ENCODE data around the gene MUL1. TPM values are rescaled to one million over a fixed set of nuclear protein-coding genes. Genes with fewer than 3 reads are reported as not detected.

MUL1 gene
- total and polyA plus RNA-seq, 2 of the 8 experiments (the other 6 are each of a cell fraction or from before 2014, with no cell fraction given) = 16.4 to 20.8 TPM

- no peak for DNase-seq (ENCODE audit: low read depth in 1 of 2, low spot score in 2 of 2)
- CTCF ChIA-PET (ENCODE audit: partially characterized antibody) = interaction anchor here (1.1 to 6.9 kb wide), 14 partner anchors 8 to 535 kb away, joined by 3 to 47 read pairs (median 8); no protein-coding TSS in a partner anchor
- TF ChIP-seq ATF2 (IDR thresholded peaks at IDR 0.05; ENCODE audit: low read length) (no peak), BRCA1 (IDR thresholded peaks at IDR 0.05; ENCODE audit: low read depth, low read length) (no peak), CBX8 (IDR thresholded peaks at IDR 0.05; ENCODE audit: borderline replicate concordance, low read depth, low read length) (no peak), TAF7 (optimal IDR thresholded peaks at IDR 0.05; ENCODE audit: borderline replicate concordance, low read depth, low read length) (no peak), RNF2 (IDR thresholded peaks at IDR 0.05; ENCODE audit: borderline replicate concordance, low read depth, low read length, missing control alignments, poor library complexity, severe bottlenecking) (no peak), TEAD4 (IDR thresholded peaks at IDR 0.05; ENCODE audit: low read depth, low read length) (no peak), SP1 (IDR thresholded peaks at IDR 0.05; ENCODE audit: low read depth, low read length) (no peak), EP300 (IDR thresholded peaks at IDR 0.05; ENCODE audit: borderline replicate concordance in 1 of 2, low read depth in 2 of 2, low read length in 2 of 2) (no peak), TAF1 (IDR thresholded peaks at IDR 0.05; ENCODE audit: low read depth, low read length) (no peak), TBP (IDR thresholded peaks at IDR 0.05; ENCODE audit: low read depth, low read length) (no peak), PHF8 (conservative IDR thresholded peaks at IDR 0.05; ENCODE audit: low read depth, low read length) (no peak), EZH2 (IDR thresholded peaks at IDR 0.05; ENCODE audit: low read depth, low read length, severe bottlenecking) (no peak)
Observed at GRCh38 chr1:20491866-20492265, 16.1 kb downstream of the MUL1 start.

More at GRCh38 chr1:20491866-20492265, 16.1 kb downstream of the MUL1 start:
- H3K18ac ChIP-seq (ENCODE audit: extremely low read depth, low read length) = no peak overlapping the region
- H3K4me2 ChIP-seq (ENCODE audit: insufficient read depth in 1 of 2, low read depth in 2 of 2, low read length in 2 of 2) = no peak overlapping the region
- H3K27ac ChIP-seq (ENCODE audit: low read depth, low read length) = no peak overlapping the region
- H4K8ac ChIP-seq (ENCODE audit: extremely low read depth, insufficient read depth, low read length) = no peak overlapping the region
- POLR2A ChIA-PET (ENCODE audit: partially characterized antibody) = interaction anchor here (1.2 kb wide), 1 partner anchor 11 kb away, joined by 4 read pairs; no protein-coding TSS in a partner anchor
- no peaks in the 10 kb centered on the region for H4K20me1 ChIP-seq (replicated peaks in 1 of 2; ENCODE audit: control insufficient read depth in 1 of 2, insufficient read depth in 2 of 2, low read length in 2 of 2)
- H3K4ac ChIP-seq (replicated peaks; ENCODE audit: insufficient read length, low read depth, low read length) = no peak overlapping the region
- no peak overlapping the region for H4K5ac ChIP-seq (ENCODE audit: insufficient read length, low read depth, low read length)
- H3K79me2 ChIP-seq (ENCODE audit: control insufficient read depth in 1 of 2, insufficient read depth in 2 of 2, low read length in 2 of 2) = no peaks in the 10 kb centered on the region
- H3K9ac ChIP-seq (replicated peaks in 1 of 4; ENCODE audit: extremely low read depth in 1 of 4, low read depth in 3 of 4, low read length in 3 of 4) = no peak overlapping the region
- H2AFZ ChIP-seq (ENCODE audit: low read length) = no peak overlapping the region
- H2BK12ac ChIP-seq (ENCODE audit: low read depth, low read length) = peak overlapping the region; percentile 39; the same call in 1 of the 2 replicates
- H2BK5ac ChIP-seq (ENCODE audit: low read depth, low read length) = no peak overlapping the region
- no peak overlapping the region for H3K56ac ChIP-seq (replicated peaks; ENCODE audit: insufficient read length, low read depth, low read length)
- H3K23ac ChIP-seq (ENCODE audit: insufficient read length) = no peak overlapping the region
- H3K27me3 ChIP-seq (replicated peaks in 1 of 4; ENCODE audit: control insufficient read depth in 3 of 4, extremely low read depth in 1 of 4, insufficient read depth in 3 of 4, low read length in 3 of 4) = peaks cover 0 to 27% (median 18%) of the 10 kb centered on the region in 4 experiments; a peak in 6 of 7 replicates
- no peak overlapping the region for H2BK15ac ChIP-seq (ENCODE audit: low read length)
- no peaks in the 10 kb centered on the region for H3K36me3 ChIP-seq (ENCODE audit: control insufficient read depth in 2 of 4, insufficient read depth in 4 of 4, low read length in 3 of 4)
- H3K79me1 ChIP-seq (ENCODE audit: low read depth, low read length) = no peaks in the 10 kb centered on the region
- H2BK120ac ChIP-seq (replicated peaks; ENCODE audit: low read depth, low read length) = no peak overlapping the region
- no peak overlapping the region for H3K14ac ChIP-seq (ENCODE audit: insufficient read length)
- H3K23me2 ChIP-seq (ENCODE audit: low read depth, low read length) = peaks cover 5% of the 10 kb centered on the region
- peaks cover 2 to 28% (median 8%) of the 10 kb centered on the region in 4 experiments for H3K4me1 ChIP-seq (replicated peaks in 1 of 4; ENCODE audit: control insufficient read depth in 3 of 4, insufficient read depth in 4 of 4, low read length in 3 of 4)
- H2BK20ac ChIP-seq (ENCODE audit: low read length) = no peak overlapping the region
- no peak overlapping the region for H3K4me3 ChIP-seq (ENCODE audit: extremely low read depth in 1 of 4, insufficient read depth in 2 of 4, low read depth in 3 of 4, low read length in 4 of 4)
- no peak overlapping the region for H2AK5ac ChIP-seq (ENCODE audit: low read depth, low read length)
- no peak for FAIRE-seq
- WGBS, 2 experiments (ENCODE audit: extremely low coverage in 1 of 2, insufficient coverage in 1 of 2, insufficient read length in 1 of 2, insufficient replicate concordance in 2 of 2, low coverage in 1 of 2, low lambda C conversion rate in 2 of 2, missing lambda C conversion rate in 1 of 2) = 81% methylated on average over 7 of the region's 7 CpGs; no CpG with 5 or more reads in 1 of the 2 experiments
- no peaks in the 10 kb centered on the region; a peak in 1 of 4 replicates for H3K9me3 ChIP-seq (ENCODE audit: insufficient read depth in 2 of 2, low read depth in 1 of 2, low read length in 1 of 2)
- H4K91ac ChIP-seq (replicated peaks; ENCODE audit: insufficient read length, low read length) = no peak overlapping the region
